Suppressor macrophage treated with lipopolysaccharide for 4 hours (primary cell): Measurements from ENCODE around the gene YIPF1.

ENCODE experiments used
- DNase-seq: peaks from one replicate; pipeline ENCODE4 v3.0.0-alpha.2; 2020

The YIPF1 gene

GRCh38 chr1:53889304-53890298 is at the start of gene YIPF1:
YIPF1 (minus strand) TSS chr1:53889797; CDS start chr1:53888937, 860 bp downstream.
- peak; percentile 93 for DNase-seq

- DNase-seq = no peak
Measured at GRCh38 chr1:53938136-53938830, 48.7 kb upstream of the YIPF1 start.

- no peak for DNase-seq
Measured at GRCh38 chr1:53936430-53936829, 46.8 kb upstream of the YIPF1 start.

GRCh38 chr1:53934170-53934765 is 44.7 kb upstream of the YIPF1 start:
- DNase-seq = no peak

- DNase-seq = no peak
Measured at GRCh38 chr1:53931523-53931922, 41.9 kb upstream of the YIPF1 start.

GRCh38 chr1:53930932-53931331 is 41.3 kb upstream of the YIPF1 start:
- no peak for DNase-seq

- DNase-seq = no peak
Measured at GRCh38 chr1:53929246-53929960, 39.8 kb upstream of the YIPF1 start.

- no peak for DNase-seq
Measured at GRCh38 chr1:53927376-53927881, 37.8 kb upstream of the YIPF1 start.

- no peak for DNase-seq
Measured at GRCh38 chr1:53919675-53920066, 30.1 kb upstream of the YIPF1 start.

GRCh38 chr1:53918343-53918742 is 28.7 kb upstream of the YIPF1 start:
- DNase-seq = no peak

- DNase-seq = no peak
Measured at GRCh38 chr1:53913352-53914033, 23.9 kb upstream of the YIPF1 start.

- DNase-seq = no peak
Measured at GRCh38 chr1:53911442-53911841, 21.8 kb upstream of the YIPF1 start.

- DNase-seq = no peak
Measured at GRCh38 chr1:53909946-53910345, 20.3 kb upstream of the YIPF1 start.

GRCh38 chr1:53906121-53906520 is 16.5 kb upstream of the YIPF1 start:
- DNase-seq = no peak

GRCh38 chr1:53905509-53905908 is 15.9 kb upstream of the YIPF1 start:
- DNase-seq = no peak

- no peak for DNase-seq
Measured at GRCh38 chr1:53902235-53903138, 12.9 kb upstream of the YIPF1 start.

GRCh38 chr1:53899708-53900107 is 10.1 kb upstream of the YIPF1 start:
- no peak for DNase-seq

GRCh38 chr1:53899206-53899628 is 9.6 kb upstream of the YIPF1 start:
- DNase-seq = no peak

- peak; percentile 61 for DNase-seq
Measured at GRCh38 chr1:53896635-53897229, 7.1 kb upstream of the YIPF1 start.

GRCh38 chr1:53895421-53895820 is 5.8 kb upstream of the YIPF1 start:
- no peak for DNase-seq
